SK-N-SH treated with all-trans-retinoic acid at 6 μM for 48 hours (cell line): ENCODE data around the gene SF1.

Source experiments
- ATAC-seq: fragments of 200-7000 bp; cut with Tn5 transposase; 3 replicates; pipeline ENCODE4 v1.9.1; 2020; ENCODE audit warnings: mild to moderate bottlenecking, moderate library complexity
- ARNTL ChIP-seq: fragments of 450-650 bp; formaldehyde crosslinking; IDR thresholded peaks from 2 replicates; pipeline ENCODE4 v1.5.0; 2020; ENCODE audit warnings: low read depth, mild to moderate bottlenecking, moderate library complexity, borderline replicate concordance
- BACH2 ChIP-seq: fragments of 250-450 bp; sonication (Bioruptor Pico); IDR thresholded peaks from 2 replicates; pipeline ENCODE4 v1.9.0; 2021; ENCODE audit warnings: mild to moderate bottlenecking, borderline replicate concordance
- CREB5 ChIP-seq: fragments of 250-450 bp; sonication (Bioruptor Pico); IDR thresholded peaks from 2 replicates; pipeline ENCODE4 v1.5.1; 2020; ENCODE audit warnings: low read depth, mild to moderate bottlenecking, moderate library complexity
- ESRRG ChIP-seq: fragments of 250-450 bp; sonication (Bioruptor Pico); IDR thresholded peaks from 2 replicates; pipeline ENCODE4 v1.6.1; 2021; ENCODE audit warnings: mild to moderate bottlenecking
- GLIS3 ChIP-seq: fragments of 250-450 bp; sonication (Bioruptor Pico); IDR thresholded peaks from 2 replicates; pipeline ENCODE4 v1.5.0; 2020; ENCODE audit warnings: mild to moderate bottlenecking, moderate library complexity
- ISL1 ChIP-seq: fragments of 250-450 bp; sonication (Bioruptor Pico); IDR thresholded peaks from 2 replicates; pipeline ENCODE4 v2.1.2; 2022; ENCODE audit warnings: mild to moderate bottlenecking, moderate library complexity
- OSR1 ChIP-seq: fragments of 250-450 bp; sonication (Bioruptor Pico); IDR thresholded peaks from 2 replicates; pipeline ENCODE4 v1.8.0; 2022; ENCODE audit warnings: moderate library complexity, mild to moderate bottlenecking, inconsistent platforms
- PPARA ChIP-seq: fragments of 250-450 bp; sonication (Bioruptor Pico); IDR thresholded peaks from 2 replicates; pipeline ENCODE4 v1.5.0; 2020; ENCODE audit warnings: mild to moderate bottlenecking, borderline replicate concordance
- RARB ChIP-seq: fragments of 250-450 bp; sonication (Bioruptor Pico); IDR thresholded peaks from 2 replicates; pipeline ENCODE4 v1.8.0; 2021; ENCODE audit warnings: mild to moderate bottlenecking, moderate library complexity
- SNAI2 ChIP-seq: fragments of 250-450 bp; sonication (Bioruptor Pico); IDR thresholded peaks from 2 replicates; pipeline ENCODE4 v1.5.0; 2020; ENCODE audit warnings: mild to moderate bottlenecking, moderate library complexity
- TCF4 ChIP-seq: fragments of 250-450 bp; sonication (Bioruptor Pico); IDR thresholded peaks from 2 replicates; pipeline ENCODE4 v1.8.0; 2021; ENCODE audit warnings: mild to moderate bottlenecking, moderate library complexity, borderline replicate concordance
- TSHZ2 ChIP-seq: fragments of 250-450 bp; sonication (Bioruptor Pico); IDR thresholded peaks from 2 replicates; pipeline ENCODE4 v1.5.0; 2020; ENCODE audit warnings: mild to moderate bottlenecking, moderate library complexity
- ZC3H10 ChIP-seq: fragments of 250-450 bp; sonication (Bioruptor Pico); IDR thresholded peaks from 2 replicates; pipeline ENCODE4 v1.5.1; 2021; ENCODE audit warnings: mild to moderate bottlenecking, moderate library complexity
- ZFP3 ChIP-seq: fragments of 250-450 bp; sonication (Bioruptor Pico); IDR thresholded peaks from 2 replicates; pipeline ENCODE4 v1.5.0; 2020; ENCODE audit warnings: mild to moderate bottlenecking, moderate library complexity
- ZFP30 ChIP-seq: fragments of 450-650 bp; formaldehyde crosslinking; IDR thresholded peaks from 2 replicates; pipeline ENCODE4 v1.5.0; 2022; ENCODE audit warnings: mild to moderate bottlenecking, moderate library complexity
- ZNF565 ChIP-seq: fragments of 450-650 bp; formaldehyde crosslinking; conservative IDR thresholded peaks from 2 replicates; pipeline ENCODE4 v1.5.0; 2020; ENCODE audit warnings: low read depth, mild to moderate bottlenecking, moderate library complexity
- ZNF70 ChIP-seq: fragments of 450-650 bp; formaldehyde crosslinking; IDR thresholded peaks from 2 replicates; pipeline ENCODE4 v1.5.0; 2020; ENCODE audit warnings: mild to moderate bottlenecking, moderate library complexity
- ZNF8 ChIP-seq: fragments of 450-650 bp; formaldehyde crosslinking; IDR thresholded peaks from 2 replicates; pipeline ENCODE4 v1.5.0; 2020; ENCODE audit warnings: mild to moderate bottlenecking, moderate library complexity
- TF ChIP-seq, protein P1 (sequence below): fragments of 250-450 bp; sonication (Bioruptor Pico); IDR thresholded peaks from 2 replicates; pipeline ENCODE4 v1.8.0; 2021; ENCODE audit warnings: low read depth, mild to moderate bottlenecking, moderate library complexity, borderline replicate concordance
- TF ChIP-seq, protein P2 (sequence below): fragments of 250-450 bp; sonication (Bioruptor Pico); IDR thresholded peaks from 2 replicates; pipeline ENCODE4 v1.5.1; 2021; ENCODE audit warnings: mild to moderate bottlenecking, moderate library complexity
- TF ChIP-seq, protein P3 (sequence below): fragments of 250-450 bp; sonication (Bioruptor Pico); IDR thresholded peaks from 2 replicates; pipeline ENCODE4 v1.8.0; 2020; ENCODE audit warnings: mild to moderate bottlenecking, moderate library complexity, borderline replicate concordance

The SF1 gene

DNA sequence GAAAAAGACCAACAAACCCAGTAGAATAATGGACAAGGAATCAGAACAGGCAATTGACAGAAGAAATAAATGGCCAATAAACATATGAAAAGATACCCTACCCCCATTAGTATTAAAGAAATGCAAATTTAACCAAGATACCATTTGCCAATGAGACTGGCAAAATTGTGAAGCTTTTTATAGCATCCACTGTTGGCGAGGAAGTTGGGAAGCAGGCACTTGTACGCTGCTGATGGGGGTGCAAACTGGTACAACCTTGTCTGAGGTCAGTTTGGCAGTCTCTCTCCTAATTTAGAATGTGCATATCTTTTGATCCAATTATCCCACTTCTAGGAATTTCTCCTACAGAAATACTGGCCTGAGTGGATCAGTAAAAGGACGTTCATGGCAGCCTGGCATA is 46.7 kb downstream of the SF1 start:
- TF ChIP-seq CREB5 = no peak

GRCh38 chr11:64729851-64730382 is 48.4 kb downstream of the SF1 start:
- TF ChIP-seq, protein P1, sequence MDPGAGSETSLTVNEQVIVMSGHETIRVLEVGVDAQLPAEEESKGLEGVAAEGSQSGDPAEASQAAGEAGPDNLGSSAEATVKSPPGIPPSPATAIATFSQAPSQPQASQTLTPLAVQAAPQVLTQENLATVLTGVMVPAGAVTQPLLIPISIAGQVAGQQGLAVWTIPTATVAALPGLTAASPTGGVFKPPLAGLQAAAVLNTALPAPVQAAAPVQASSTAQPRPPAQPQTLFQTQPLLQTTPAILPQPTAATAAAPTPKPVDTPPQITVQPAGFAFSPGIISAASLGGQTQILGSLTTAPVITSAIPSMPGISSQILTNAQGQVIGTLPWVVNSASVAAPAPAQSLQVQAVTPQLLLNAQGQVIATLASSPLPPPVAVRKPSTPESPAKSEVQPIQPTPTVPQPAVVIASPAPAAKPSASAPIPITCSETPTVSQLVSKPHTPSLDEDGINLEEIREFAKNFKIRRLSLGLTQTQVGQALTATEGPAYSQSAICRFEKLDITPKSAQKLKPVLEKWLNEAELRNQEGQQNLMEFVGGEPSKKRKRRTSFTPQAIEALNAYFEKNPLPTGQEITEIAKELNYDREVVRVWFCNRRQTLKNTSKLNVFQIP (CRISPR knock-in tag) = no peak
- no peak for TF ChIP-seq CREB5
- no peak for TF ChIP-seq ZFP3 (CRISPR knock-in tag)
- TF ChIP-seq TSHZ2 (CRISPR knock-in tag) = no peak
- TF ChIP-seq, protein P2, sequence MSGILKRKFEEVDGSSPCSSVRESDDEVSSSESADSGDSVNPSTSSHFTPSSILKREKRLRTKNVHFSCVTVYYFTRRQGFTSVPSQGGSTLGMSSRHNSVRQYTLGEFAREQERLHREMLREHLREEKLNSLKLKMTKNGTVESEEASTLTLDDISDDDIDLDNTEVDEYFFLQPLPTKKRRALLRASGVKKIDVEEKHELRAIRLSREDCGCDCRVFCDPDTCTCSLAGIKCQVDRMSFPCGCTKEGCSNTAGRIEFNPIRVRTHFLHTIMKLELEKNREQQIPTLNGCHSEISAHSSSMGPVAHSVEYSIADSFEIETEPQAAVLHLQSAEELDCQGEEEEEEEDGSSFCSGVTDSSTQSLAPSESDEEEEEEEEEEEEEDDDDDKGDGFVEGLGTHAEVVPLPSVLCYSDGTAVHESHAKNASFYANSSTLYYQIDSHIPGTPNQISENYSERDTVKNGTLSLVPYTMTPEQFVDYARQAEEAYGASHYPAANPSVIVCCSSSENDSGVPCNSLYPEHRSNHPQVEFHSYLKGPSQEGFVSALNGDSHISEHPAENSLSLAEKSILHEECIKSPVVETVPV (CRISPR knock-in tag) = no peak
- TF ChIP-seq TCF4 (CRISPR knock-in tag) = no peak
- no peak for TF ChIP-seq ISL1 (CRISPR knock-in tag)
- TF ChIP-seq ZNF8 (CRISPR knock-in tag) = no peak
- no peak for TF ChIP-seq PPARA
- TF ChIP-seq ZFP30 (CRISPR knock-in tag) = no peak
- no peak for TF ChIP-seq ESRRG
- TF ChIP-seq SNAI2 (CRISPR knock-in tag) = no peak
- no peak for TF ChIP-seq GLIS3
- no peak for TF ChIP-seq OSR1
- TF ChIP-seq, protein P3, sequence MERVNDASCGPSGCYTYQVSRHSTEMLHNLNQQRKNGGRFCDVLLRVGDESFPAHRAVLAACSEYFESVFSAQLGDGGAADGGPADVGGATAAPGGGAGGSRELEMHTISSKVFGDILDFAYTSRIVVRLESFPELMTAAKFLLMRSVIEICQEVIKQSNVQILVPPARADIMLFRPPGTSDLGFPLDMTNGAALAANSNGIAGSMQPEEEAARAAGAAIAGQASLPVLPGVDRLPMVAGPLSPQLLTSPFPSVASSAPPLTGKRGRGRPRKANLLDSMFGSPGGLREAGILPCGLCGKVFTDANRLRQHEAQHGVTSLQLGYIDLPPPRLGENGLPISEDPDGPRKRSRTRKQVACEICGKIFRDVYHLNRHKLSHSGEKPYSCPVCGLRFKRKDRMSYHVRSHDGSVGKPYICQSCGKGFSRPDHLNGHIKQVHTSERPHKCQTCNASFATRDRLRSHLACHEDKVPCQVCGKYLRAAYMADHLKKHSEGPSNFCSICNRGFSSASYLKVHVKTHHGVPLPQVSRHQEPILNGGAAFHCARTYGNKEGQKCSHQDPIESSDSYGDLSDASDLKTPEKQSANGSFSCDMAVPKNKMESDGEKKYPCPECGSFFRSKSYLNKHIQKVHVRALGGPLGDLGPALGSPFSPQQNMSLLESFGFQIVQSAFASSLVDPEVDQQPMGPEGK (CRISPR knock-in tag) = no peak
- no peak for TF ChIP-seq ZC3H10 (CRISPR knock-in tag)
- peak; percentile 69 for ATAC-seq

More for the DNA sequence above, 46.7 kb downstream of the SF1 start:
- ATAC-seq = no peak

GRCh38 chr11:64728757-64729365 is 49.5 kb downstream of the SF1 start:
- no peak for ATAC-seq
- no peak for TF ChIP-seq ARNTL (CRISPR knock-in tag)
- no peak for TF ChIP-seq ZNF565 (CRISPR knock-in tag)
- no peak for TF ChIP-seq TSHZ2 (CRISPR knock-in tag)
- no peak for TF ChIP-seq BACH2 (CRISPR knock-in tag)
- TF ChIP-seq ZNF70 (CRISPR knock-in tag) = no peak
- no peak for TF ChIP-seq GLIS3
- TF ChIP-seq TCF4 (CRISPR knock-in tag) = no peak
- no peak for TF ChIP-seq RARB
- TF ChIP-seq PPARA = no peak
- no peak for TF ChIP-seq ISL1 (CRISPR knock-in tag)
- no peak for TF ChIP-seq SNAI2 (CRISPR knock-in tag)
- TF ChIP-seq, protein P1 (CRISPR knock-in tag) = no peak
- no peak for TF ChIP-seq ESRRG
- TF ChIP-seq OSR1 = no peak
